Activated CD8-positive, alpha-beta memory T cell treated with anti-CD3 and anti-CD28 coated beads, Interleukin-2, amount 50 U/mL, for 1 hour (primary cell): Measurements from ENCODE around the gene APCDD1L.
"Not testable (repeated sequence)": the region's sequence is repeated elsewhere in the genome, so short reads cannot be mapped to it uniquely, and the experiment has no call there.

Experiments
- DNase-seq: peaks from one replicate; pipeline ENCODE4 v3.0.0-alpha.2; 2020; ENCODE audit errors: extremely low read depth

APCDD1L gene

GRCh38 chr20:58416057-58416456 is 99.1 kb downstream of the APCDD1L start:
- DNase-seq, result no peak

GRCh38 chr20:58414786-58415185 is 100.4 kb downstream of the APCDD1L start:
- DNase-seq, result not testable (repeated sequence)

GRCh38 chr20:58414216-58414615 is 101.0 kb downstream of the APCDD1L start:
- not testable (repeated sequence) for DNase-seq
